Measurements from ENCODE around the gene ANKRD65. TPM values are rescaled to one million over a fixed set of nuclear protein-coding genes. Genes with fewer than 3 reads are reported as not detected.
"Not testable (repeated sequence)": the region's sequence is repeated elsewhere in the genome, so short reads cannot be mapped to it uniquely, and the experiment has no call there.

ANKRD65 gene
- total and polyA plus RNA-seq, 8 donors = 2.3 to 41.8 (median 14.0) TPM

DNA sequence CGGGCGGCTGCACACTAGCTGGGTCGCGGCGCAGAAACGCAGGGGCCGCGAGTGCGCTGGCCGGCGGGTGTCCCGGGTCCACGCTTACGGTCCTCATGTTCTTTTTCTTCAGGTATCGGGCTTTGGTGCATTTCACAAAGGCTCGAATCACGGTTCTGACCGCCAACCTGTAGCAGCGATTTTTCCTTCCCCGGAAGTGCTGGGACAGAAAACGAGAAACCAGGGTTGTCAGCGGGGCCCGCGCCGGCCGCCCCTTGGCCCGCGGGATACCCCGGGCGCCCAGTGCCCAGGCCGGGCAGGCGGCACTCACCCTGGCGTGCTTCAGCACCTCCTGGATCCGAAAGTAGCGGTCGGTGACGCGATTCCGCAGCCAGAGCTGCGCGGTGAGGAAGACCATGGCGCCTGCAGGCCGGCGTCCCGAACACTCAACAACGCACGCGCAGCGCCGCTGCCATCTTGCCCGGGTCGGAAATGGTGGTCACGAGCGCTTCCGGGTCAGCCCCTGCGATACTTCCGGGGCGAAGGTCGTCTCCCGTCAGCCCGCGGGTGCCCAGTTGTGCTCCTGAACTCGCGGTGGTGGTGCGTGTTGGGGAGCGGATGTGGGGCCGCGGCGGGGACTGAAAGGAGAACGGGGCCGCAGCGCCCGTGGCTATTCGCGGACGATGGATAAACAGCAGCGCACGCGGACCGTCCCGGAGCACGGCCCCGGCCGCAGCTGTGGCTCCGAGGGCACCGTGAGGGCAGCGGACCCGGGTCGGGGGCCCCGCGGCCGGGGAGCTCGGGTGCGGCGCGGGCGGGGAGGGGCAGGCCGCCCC lies 14.0 kb downstream of the ANKRD65 start, which contains the start of gene MRPL20:
Gene MRPL20 (minus strand): TSS at position 473 of the 815 bp plus-strand sequence. CDS start 76 bp downstream, at position 397.
- Histone ChIP-seq H3K27ac (peak within 1 kb of the TSS; percentile 66 to 70 (median 69)), H3K4me1 (peaks cover 14 to 20% (median 15%) of the 10 kb centered on the region in 3 donors), H3K27me3 (no peaks in the 10 kb centered on the region), H3K4me3 (peak within 1 kb of the TSS; percentile 84 to 99 (median 98)), H3K36me3 (peaks cover 0 to 14% (median 8%) of the 10 kb centered on the region in 3 donors), H3K9me3 (no peaks in the 10 kb centered on the region)
- TF ChIP-seq, protein P1, sequence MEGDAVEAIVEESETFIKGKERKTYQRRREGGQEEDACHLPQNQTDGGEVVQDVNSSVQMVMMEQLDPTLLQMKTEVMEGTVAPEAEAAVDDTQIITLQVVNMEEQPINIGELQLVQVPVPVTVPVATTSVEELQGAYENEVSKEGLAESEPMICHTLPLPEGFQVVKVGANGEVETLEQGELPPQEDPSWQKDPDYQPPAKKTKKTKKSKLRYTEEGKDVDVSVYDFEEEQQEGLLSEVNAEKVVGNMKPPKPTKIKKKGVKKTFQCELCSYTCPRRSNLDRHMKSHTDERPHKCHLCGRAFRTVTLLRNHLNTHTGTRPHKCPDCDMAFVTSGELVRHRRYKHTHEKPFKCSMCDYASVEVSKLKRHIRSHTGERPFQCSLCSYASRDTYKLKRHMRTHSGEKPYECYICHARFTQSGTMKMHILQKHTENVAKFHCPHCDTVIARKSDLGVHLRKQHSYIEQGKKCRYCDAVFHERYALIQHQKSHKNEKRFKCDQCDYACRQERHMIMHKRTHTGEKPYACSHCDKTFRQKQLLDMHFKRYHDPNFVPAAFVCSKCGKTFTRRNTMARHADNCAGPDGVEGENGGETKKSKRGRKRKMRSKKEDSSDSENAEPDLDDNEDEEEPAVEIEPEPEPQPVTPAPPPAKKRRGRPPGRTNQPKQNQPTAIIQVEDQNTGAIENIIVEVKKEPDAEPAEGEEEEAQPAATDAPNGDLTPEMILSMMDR (IDR thresholded peaks at IDR 0.05) = no peak
- 0 to 1% methylated on average over 92 to 98 of the region's 98 CpGs for WGBS, 2 donors
- FAIRE-seq = no peak
- DNase-seq = peak; percentile 89 to 97 (median 92)
- intact Hi-C loops (cut with DNase I) = no loop called here
- ATAC-seq = peak; percentile 98 to 99 (median 98)

DNA sequence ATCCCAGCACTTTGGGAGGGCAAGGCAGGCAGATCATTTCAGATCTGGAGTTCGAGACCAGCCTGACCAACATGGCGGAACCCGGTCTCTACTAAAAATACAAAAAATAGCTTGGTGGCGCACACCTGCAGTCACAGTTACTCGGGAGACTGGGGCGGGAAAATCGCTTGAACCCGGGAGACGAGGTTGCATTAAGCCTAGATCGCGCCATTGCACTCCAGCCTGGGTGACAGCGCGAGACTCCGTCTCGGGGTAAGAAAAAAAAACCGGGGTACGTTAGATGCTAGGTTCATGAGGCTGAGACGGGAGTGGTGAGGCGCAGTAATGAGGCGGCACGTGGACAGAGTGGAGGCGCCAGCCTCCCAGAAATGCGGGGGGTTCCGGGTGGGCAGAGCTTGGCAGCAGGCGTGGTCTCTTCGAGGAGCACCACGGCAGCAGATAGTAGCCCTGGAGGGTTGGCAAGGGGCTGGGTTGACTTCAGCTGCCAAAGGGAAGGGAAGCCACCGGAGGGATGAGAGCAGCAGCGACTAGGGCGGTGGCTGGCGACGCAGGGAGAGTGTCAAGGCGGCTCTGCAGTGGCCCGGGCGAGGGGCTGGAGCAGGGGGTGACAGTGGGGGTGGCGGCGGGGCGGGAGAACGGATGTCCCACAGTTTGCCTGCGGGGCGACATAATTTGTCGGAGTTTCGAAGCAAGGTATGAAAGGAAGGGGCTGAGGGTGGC lies 14.8 kb downstream of the ANKRD65 start:
- H3K4me1 ChIP-seq = peaks cover 14 to 20% (median 15%) of the 10 kb centered on the region in 3 donors
- no peak for FAIRE-seq
- WGBS, 2 donors = 33 to 39% methylated on average over 43 of the region's 43 CpGs

DNA sequence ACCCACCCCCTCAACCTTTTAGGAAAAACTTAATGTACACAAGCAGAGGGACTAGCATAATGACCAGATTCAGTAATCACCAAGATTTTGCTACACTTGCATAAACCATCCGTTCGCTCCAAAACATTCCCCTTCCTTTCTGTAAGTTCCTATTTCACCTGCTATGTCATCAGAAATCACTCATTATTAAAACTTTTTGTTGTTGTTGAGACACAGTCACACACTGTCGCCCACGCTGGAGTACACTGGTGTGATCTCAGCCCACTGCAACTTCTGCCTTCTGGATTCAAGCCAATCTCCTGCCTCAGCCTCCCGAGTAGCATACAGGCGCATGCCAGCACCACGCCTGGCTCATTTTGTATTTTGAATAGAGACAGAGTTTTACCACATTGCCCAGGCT lies 17.4 kb downstream of the ANKRD65 start:
- Histone ChIP-seq H3K27me3 (no peaks in the 10 kb centered on the region), H3K4me1 (peaks cover 15 to 29% (median 23%) of the 10 kb centered on the region in 3 donors), H3K4me3 (no peak overlapping the region), H3K36me3 (peaks cover 0 to 14% (median 13%) of the 10 kb centered on the region in 3 donors), H3K9me3 (no peaks in the 10 kb centered on the region), H3K27ac (no peak overlapping the region)
- 84 to 88% methylated on average over 7 of the region's 7 CpGs for WGBS, 2 donors
- peak in 1 of 6 donors; percentile 26 for DNase-seq
- intact Hi-C loops (cut with DNase I) = loop anchor here in 2 of 3 donors (5.0 kb wide), 2 partner anchors 34 to 39 kb away; partner anchors contain the start of gene VWA1 (in 1 of the 2)
- ATAC-seq = no peak
- no peak for FAIRE-seq
- TF ChIP-seq, protein P1 (IDR thresholded peaks at IDR 0.05) = no peak

More for the DNA sequence above, 14.8 kb downstream of the ANKRD65 start:
- peaks cover 0 to 14% (median 13%) of the 10 kb centered on the region in 3 donors for H3K36me3 ChIP-seq
- H3K27me3 ChIP-seq = no peaks in the 10 kb centered on the region
- H3K27ac ChIP-seq = peak overlapping the region in 2 of 4 donors; percentile 66 to 69
- ATAC-seq (peak in 1 of 4 donors; percentile 1), DNase-seq (peak in 2 of 6 donors; percentile 13 to 61)
- TF ChIP-seq, protein P1 (IDR thresholded peaks at IDR 0.05) = no peak
- peak overlapping the region; percentile 84 to 99 (median 98) for H3K4me3 ChIP-seq
- intact Hi-C loops (cut with DNase I) = no loop called here
- H3K9me3 ChIP-seq = no peaks in the 10 kb centered on the region

DNA sequence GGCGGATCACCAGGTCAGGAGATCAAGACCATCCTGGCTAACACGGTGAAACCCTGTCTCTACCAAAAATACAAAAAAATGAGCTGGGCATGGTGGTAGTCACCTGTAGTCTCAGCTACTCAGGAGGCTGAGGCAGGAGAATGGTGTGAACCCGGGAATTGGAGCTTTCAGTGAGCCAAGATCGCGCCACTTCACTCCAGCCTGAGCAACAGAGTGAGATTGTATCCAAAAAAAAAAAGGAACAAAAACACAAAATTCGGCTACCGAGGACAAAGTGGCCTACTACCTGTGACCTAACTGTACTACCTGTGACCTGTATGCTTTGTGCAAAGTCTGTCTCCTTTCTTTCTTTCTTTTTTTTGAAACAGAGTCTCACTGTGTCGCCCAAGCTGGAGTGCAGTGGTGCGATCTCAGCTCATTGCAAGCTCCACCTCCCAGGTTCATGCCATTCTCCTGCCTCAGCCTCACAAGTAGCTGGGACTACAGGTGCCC lies 18.1 kb downstream of the ANKRD65 start:
- not testable (repeated sequence) for H3K27me3 ChIP-seq, DNase-seq, FAIRE-seq, H3K9me3 ChIP-seq, ATAC-seq, H3K4me3 ChIP-seq, H3K27ac ChIP-seq
- intact Hi-C loops (cut with DNase I) = loop anchor here in 2 of 3 donors (5.0 kb wide), 2 partner anchors 34 to 39 kb away; partner anchors contain the start of gene VWA1 (in 1 of the 2)
- Histone ChIP-seq H3K4me1 (peaks cover 11 to 26% (median 19%) of the 10 kb centered on the region in 3 donors), H3K36me3 (peaks cover 0 to 14% (median 13%) of the 10 kb centered on the region in 3 donors)
- 89% methylated on average over 9 of the region's 9 CpGs for WGBS, 2 donors
